IPS-20b (cell line): ENCODE data around the gene LCE1F.

Experiments
- H3K27ac ChIP-seq: one replicate; pipeline ENCODE4 v1.5.1; 2013; ENCODE audit warnings: low read length
- H3K27me3 ChIP-seq: 2 replicates; pipeline ENCODE4 v1.6.1; 2013; ENCODE audit warnings: mild to moderate bottlenecking, low read length, inconsistent platforms; ENCODE audit not compliant: insufficient read depth
- H3K36me3 ChIP-seq: 2 replicates; pipeline ENCODE4 v1.6.1; 2013; ENCODE audit warnings: low read depth, mild to moderate bottlenecking, inconsistent platforms, low read length, moderate library complexity; ENCODE audit not compliant: insufficient read depth
- H3K4me1 ChIP-seq: 2 replicates; pipeline ENCODE4 v1.6.1; 2013; ENCODE audit warnings: mild to moderate bottlenecking, control low read depth, inconsistent platforms, low read length, moderate library complexity; ENCODE audit not compliant: insufficient read depth
- H3K4me3 ChIP-seq: 2 replicates; pipeline ENCODE4 v1.5.1; 2013; ENCODE audit warnings: mild to moderate bottlenecking, low read length, inconsistent platforms
- H3K9ac ChIP-seq: 2 replicates; pipeline ENCODE4 v1.6.1; 2013; ENCODE audit warnings: low read depth, mild to moderate bottlenecking, inconsistent platforms, low read length, moderate library complexity
- H3K9me3 ChIP-seq: 2 replicates; pipeline ENCODE4 v1.6.1; 2013; ENCODE audit warnings: mild to moderate bottlenecking, low read depth, low read length, inconsistent platforms; ENCODE audit not compliant: insufficient read depth

Gene LCE1F

DNA sequence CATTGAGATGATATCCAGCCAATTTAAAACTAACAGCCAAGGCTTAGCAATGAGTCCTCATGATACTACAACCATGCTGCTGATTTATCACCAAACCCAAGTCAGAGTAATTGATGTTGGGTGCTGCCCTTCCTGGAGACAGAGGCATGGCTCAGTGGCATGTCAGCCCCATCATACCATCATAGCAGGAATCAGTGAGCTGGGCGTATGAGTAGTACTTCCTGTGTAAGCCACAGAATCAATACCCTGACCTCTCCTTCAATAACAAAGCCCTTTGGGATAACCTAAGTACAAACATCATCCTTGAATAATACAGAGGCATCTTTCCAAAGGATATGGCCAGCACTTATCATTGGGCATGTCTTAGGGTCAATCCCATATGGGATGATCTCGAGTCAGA, 8.2 kb downstream of the LCE1F start:
- H3K36me3 ChIP-seq = no peaks in the 10 kb centered on the region
- no peak overlapping the region for H3K4me3 ChIP-seq
- peaks cover 47% of the 10 kb centered on the region for H3K9me3 ChIP-seq
- no peak overlapping the region for H3K9ac ChIP-seq
- H3K27me3 ChIP-seq = no peaks in the 10 kb centered on the region
- no peaks in the 10 kb centered on the region for H3K4me1 ChIP-seq
- H3K27ac ChIP-seq = no peak overlapping the region

DNA sequence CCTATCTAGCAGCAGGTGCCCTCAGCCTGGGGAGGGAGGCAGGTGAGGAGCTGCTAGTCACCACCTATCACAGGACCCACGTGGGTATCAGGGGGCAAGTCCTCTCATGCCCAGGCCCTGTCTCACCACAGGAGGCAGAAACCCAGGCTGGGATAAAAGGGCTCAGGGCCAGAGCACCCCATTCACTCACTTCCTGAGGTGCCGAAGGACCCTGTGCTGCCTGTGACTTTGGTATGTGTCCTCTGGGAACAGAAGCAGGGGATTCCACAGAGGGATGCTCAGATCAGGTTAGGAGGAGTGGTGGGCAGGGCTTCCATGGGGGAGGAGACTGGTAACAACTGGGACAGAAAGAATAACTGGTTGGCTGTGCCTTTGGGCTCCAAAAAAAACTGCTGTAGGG, 11.1 kb downstream of the LCE1F start, which contains the start of gene LCE1E:
Gene LCE1E (plus strand): TSS at position 181 of the 400 bp plus-strand sequence. CDS start 1,043 bp downstream, outside the sequence.
- H3K36me3 ChIP-seq = no peaks in the 10 kb centered on the region
- no peak within 1 kb of the TSS for H3K9ac ChIP-seq
- no peaks in the 10 kb centered on the region for H3K4me1 ChIP-seq
- H3K9me3 ChIP-seq = peaks cover 35% of the 10 kb centered on the region
- no peak within 1 kb of the TSS for H3K27ac ChIP-seq
- H3K27me3 ChIP-seq = no peaks in the 10 kb centered on the region
- no peak within 1 kb of the TSS for H3K4me3 ChIP-seq

DNA sequence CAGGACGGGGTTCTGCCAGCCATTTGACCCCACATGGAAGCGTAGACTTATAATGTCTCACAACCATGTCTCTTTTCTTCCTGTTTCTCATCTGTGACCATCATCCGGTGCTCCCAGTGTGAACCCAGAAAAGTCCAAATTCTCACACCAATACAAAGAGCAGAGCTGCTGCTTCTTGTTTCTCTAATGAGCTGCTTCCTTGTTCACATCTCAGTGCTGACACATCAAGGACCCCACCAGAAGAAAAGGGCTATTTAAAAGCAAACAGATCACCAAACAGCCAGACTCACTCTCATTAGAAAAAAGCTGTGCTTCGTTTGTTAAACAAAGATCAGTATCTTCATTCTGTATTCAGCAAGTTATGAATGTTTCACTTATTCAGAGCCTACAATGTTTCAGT, 20.7 kb downstream of the LCE1F start:
- no peak overlapping the region for H3K9ac ChIP-seq
- no peak overlapping the region for H3K27ac ChIP-seq
- H3K4me3 ChIP-seq = no peak overlapping the region
- no peaks in the 10 kb centered on the region for H3K4me1 ChIP-seq
- H3K36me3 ChIP-seq = no peaks in the 10 kb centered on the region
- no peaks in the 10 kb centered on the region for H3K27me3 ChIP-seq
- H3K9me3 ChIP-seq = peaks cover 1% of the 10 kb centered on the region; the same call in 1 of the 2 replicates

DNA sequence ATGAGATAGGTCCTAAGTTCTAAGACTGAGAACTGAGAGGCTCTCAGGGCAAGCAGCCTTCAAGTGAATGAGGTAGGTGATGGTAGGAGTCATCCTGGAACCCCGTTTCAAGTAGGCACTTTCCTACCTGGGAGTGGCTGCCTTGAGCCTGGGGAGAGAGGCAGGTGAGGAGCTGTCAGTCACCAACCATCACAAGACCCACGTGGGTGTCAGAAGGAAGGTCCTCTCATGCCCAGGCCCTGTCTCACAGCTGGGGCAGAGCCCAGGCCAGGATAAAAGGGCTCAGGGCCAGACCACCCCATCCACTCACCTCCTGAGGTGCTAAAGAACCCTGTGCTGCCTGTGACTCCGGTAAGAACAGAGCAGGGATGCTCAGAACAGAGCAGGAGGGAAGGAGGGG, 21.5 kb downstream of the LCE1F start, which contains the start of gene LCE1D:
Gene LCE1D (plus strand): TSS at position 301 of the 400 bp plus-strand sequence. CDS start 1,074 bp downstream, outside the sequence.
- Histone ChIP-seq H3K36me3 (no peaks in the 10 kb centered on the region), H3K4me1 (no peaks in the 10 kb centered on the region), H3K27ac (no peak within 1 kb of the TSS), H3K9me3 (peaks cover 4% of the 10 kb centered on the region; the same call in 1 of the 2 replicates), H3K9ac (no peak within 1 kb of the TSS), H3K27me3 (no peaks in the 10 kb centered on the region), H3K4me3 (no peak within 1 kb of the TSS)

DNA sequence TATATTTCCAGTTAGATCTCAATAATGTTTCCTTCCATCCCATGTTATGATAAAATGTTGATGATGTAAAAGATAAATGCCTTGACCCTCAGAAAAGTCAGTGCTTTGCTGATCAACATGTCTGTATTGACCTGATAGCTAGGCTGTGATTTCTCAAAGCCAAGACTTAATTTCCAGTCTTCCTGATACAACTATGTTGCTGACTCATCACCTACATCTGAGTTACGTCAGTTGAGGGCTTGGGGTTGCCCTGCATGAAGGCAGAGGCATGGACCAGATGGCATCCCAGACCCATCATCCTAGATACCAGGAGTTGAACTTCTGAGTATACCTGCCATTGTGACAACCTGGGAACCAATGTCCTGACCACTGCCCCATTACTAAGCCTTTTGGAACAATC, 26.4 kb downstream of the LCE1F start:
- no peak overlapping the region for H3K27ac ChIP-seq
- no peaks in the 10 kb centered on the region for H3K36me3 ChIP-seq
- no peak overlapping the region for H3K4me3 ChIP-seq
- H3K4me1 ChIP-seq = no peaks in the 10 kb centered on the region
- H3K9ac ChIP-seq = no peak overlapping the region
- no peaks in the 10 kb centered on the region for H3K27me3 ChIP-seq
- peaks cover 39% of the 10 kb centered on the region for H3K9me3 ChIP-seq

DNA sequence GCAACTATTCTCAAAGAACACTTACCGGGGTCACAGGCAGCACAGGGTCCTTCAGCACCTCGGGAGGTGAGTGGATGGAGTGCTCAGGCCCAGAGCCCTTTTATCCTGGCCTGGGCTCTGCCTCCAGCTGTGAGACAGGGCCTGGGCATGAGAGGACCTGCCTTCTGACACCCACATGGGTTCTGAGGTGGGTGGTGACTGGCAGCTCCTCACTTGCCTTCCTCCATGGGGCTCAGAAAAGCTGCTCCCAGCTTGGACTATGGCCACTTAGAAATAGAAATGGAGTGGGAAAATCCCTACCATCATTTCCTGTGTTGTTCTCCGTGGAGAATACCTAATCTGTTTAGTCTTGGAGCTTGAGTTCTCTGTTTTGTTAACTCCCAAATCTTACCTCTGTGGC, 31.6 kb downstream of the LCE1F start, which contains the start of gene LCE1C:
Gene LCE1C (minus strand): TSS at position 76 of the 400 bp plus-strand sequence. CDS start 1,173 bp downstream, outside the sequence.
- H3K9ac ChIP-seq = no peak within 1 kb of the TSS
- peaks cover 56% of the 10 kb centered on the region for H3K9me3 ChIP-seq
- H3K36me3 ChIP-seq = no peaks in the 10 kb centered on the region
- H3K27ac ChIP-seq = no peak within 1 kb of the TSS
- H3K27me3 ChIP-seq = no peaks in the 10 kb centered on the region
- no peak within 1 kb of the TSS for H3K4me3 ChIP-seq
- H3K4me1 ChIP-seq = no peaks in the 10 kb centered on the region

DNA sequence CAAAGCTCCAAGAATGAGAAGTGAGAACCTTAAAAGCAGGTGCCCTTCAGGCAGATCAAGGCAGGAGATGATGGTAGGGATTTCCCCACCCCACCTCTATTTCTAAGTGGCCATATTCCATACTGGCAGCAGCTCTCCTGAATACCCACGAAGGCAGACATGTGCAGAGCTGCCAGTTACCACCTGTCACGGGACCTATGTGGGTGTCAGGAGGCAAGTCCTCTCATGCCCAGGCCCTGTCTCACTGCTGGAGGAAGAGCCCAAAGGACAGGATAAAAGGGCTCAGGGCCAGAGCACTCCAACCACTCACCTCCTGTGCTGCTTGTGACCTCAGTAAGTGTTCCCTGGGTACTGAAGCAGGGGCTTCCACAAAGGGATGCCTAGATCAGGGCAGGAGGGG, 36.1 kb downstream of the LCE1F start:
- Histone ChIP-seq H3K27ac (no peak overlapping the region), H3K4me3 (no peak overlapping the region), H3K9ac (no peak overlapping the region), H3K4me1 (no peaks in the 10 kb centered on the region), H3K9me3 (peaks cover 51% of the 10 kb centered on the region), H3K27me3 (no peaks in the 10 kb centered on the region), H3K36me3 (no peaks in the 10 kb centered on the region)

DNA sequence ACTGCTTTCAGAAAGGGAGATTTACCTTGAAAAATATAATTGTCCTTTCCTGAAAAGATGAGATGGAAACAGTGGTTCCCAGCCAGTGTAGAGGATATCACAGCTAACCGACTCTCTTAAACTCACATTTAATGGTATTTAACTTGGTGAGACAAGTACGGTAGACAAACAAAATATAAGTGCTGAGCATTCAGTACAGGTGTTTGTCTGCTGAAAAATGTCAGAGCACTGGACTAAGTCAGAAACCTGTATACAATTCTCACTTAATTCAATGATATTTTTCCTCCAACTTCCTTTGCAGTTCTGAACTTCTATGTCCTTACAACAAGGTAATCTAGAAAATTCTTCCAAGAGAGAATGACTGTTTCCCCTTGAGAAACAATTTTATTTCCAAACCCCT, 36.7 kb downstream of the LCE1F start, which contains the start of gene LCE1B:
Gene LCE1B (plus strand): TSS at position 301 of the 400 bp plus-strand sequence. CDS start 476 bp downstream, outside the sequence.
- no peak within 1 kb of the TSS for H3K4me3 ChIP-seq
- peaks cover 48% of the 10 kb centered on the region for H3K9me3 ChIP-seq
- no peak within 1 kb of the TSS for H3K9ac ChIP-seq

DNA sequence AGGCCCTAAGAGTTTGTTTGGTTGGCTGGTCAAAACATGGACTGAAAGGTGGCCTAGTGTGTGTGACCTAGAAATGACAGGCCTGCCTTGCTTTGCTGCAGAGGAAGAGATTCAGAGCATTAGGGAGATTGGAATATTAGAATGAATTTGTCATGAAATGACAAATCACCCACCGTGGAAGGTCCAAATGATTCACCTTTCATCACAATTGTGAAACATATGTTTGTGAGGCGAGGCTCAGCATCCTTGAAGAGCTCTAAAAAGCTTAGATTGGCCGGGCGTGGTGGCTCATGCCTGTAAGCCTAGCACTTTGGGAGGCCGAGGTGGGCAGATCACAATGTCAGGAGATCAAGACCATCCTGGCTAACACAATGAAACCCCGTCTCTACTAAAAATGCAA, 42.4 kb downstream of the LCE1F start:
- peaks cover 33% of the 10 kb centered on the region for H3K9me3 ChIP-seq
- H3K9ac ChIP-seq = no peak overlapping the region
- H3K27ac ChIP-seq = no peak overlapping the region
- no peaks in the 10 kb centered on the region for H3K27me3 ChIP-seq
- no peaks in the 10 kb centered on the region for H3K36me3 ChIP-seq
- H3K4me3 ChIP-seq = no peak overlapping the region
- no peaks in the 10 kb centered on the region for H3K4me1 ChIP-seq

More for the DNA sequence above, 36.7 kb downstream of the LCE1F start, which contains the start of gene LCE1B:
- no peaks in the 10 kb centered on the region for H3K27me3 ChIP-seq
- no peaks in the 10 kb centered on the region for H3K4me1 ChIP-seq
- no peaks in the 10 kb centered on the region for H3K36me3 ChIP-seq
- no peak within 1 kb of the TSS for H3K27ac ChIP-seq

DNA sequence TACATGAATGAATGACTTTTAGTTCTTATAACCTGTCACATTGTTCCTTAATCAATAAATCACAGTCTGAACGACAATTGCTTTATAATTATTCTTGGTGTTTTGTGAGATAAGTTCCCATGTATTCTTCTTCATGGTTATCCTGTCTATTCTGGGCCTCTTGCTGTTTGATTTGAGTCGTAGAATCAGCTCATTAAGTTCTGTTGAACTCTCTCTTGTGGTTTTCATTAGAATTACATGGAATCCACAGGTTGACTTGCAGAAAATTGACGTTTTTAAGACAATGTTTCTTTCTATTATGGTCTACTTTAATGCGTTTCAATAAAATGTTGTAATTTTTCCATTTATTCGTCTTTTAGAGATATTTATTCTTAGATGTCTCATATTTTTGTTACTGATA, 48.4 kb downstream of the LCE1F start:
- no peaks in the 10 kb centered on the region for H3K4me1 ChIP-seq
- no peak overlapping the region for H3K9ac ChIP-seq
- no peaks in the 10 kb centered on the region for H3K27me3 ChIP-seq
- no peaks in the 10 kb centered on the region for H3K36me3 ChIP-seq
- H3K27ac ChIP-seq = no peak overlapping the region
- peaks cover 28% of the 10 kb centered on the region for H3K9me3 ChIP-seq
- no peak overlapping the region for H3K4me3 ChIP-seq

DNA sequence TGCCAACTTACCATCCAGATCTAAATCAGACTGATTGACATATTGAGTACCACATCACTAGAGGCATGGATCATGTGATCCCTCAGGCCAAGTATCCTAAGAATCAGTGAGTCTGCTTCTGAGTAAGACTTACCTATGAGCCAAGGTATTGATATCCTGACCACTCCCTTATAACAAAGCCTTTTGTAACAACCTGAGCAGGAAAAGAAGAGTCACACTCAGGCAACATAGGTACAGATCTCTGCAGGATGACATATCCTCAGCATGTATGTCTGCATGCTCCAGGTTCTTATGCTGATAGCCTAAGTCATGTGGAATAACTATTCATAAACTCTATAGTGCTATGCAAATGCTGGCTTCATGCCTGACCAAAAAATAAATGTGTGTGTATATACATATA, 50.0 kb downstream of the LCE1F start:
- H3K4me1 ChIP-seq = no peaks in the 10 kb centered on the region
- H3K27ac ChIP-seq = no peak overlapping the region
- no peak overlapping the region for H3K9ac ChIP-seq
- peaks cover 43% of the 10 kb centered on the region for H3K9me3 ChIP-seq
- H3K36me3 ChIP-seq = no peaks in the 10 kb centered on the region
- H3K4me3 ChIP-seq = no peak overlapping the region
- no peaks in the 10 kb centered on the region for H3K27me3 ChIP-seq
